ENCODE results near the gene PRPS2. TPM values are rescaled to one million over a fixed set of nuclear protein-coding genes. Genes with fewer than 3 reads are reported as not detected.
A peak's percentile ranks its signal among the peaks of the same experiment; 100 is the strongest.

The PRPS2 gene
- total RNA-seq, 1 donor = 30.2 TPM

GRCh38 chrX:12866451-12867377 is 75.5 kb downstream of the PRPS2 start, which contains the start of gene TLR7:
Gene TLR7 (plus strand): TSS chrX:12867072. CDS start chrX:12867579, 507 bp downstream.
- no peak within 1 kb of the TSS for H3K4me3 ChIP-seq (ENCODE audit: low read depth, low read length)
- no peak for DNase-seq (ENCODE audit: low read depth)
- TF ChIP-seq CTCF (IDR thresholded peaks at IDR 0.05; ENCODE audit: insufficient read depth, low read depth, low read length) = no peak

- TF ChIP-seq CTCF (IDR thresholded peaks at IDR 0.05; ENCODE audit: insufficient read depth, low read depth, low read length) = no peak
- DNase-seq (ENCODE audit: low read depth) = peak; percentile 12
- H3K4me3 ChIP-seq (ENCODE audit: low read depth, low read length) = no peak overlapping the region
These were observed 76.5 kb downstream of the PRPS2 start for GRCh38 chrX:12867685-12868084.

- no peak for TF ChIP-seq CTCF (IDR thresholded peaks at IDR 0.05; ENCODE audit: insufficient read depth, low read depth, low read length)
These were observed 77.5 kb downstream of the PRPS2 start for GRCh38 chrX:12868747-12869146.

GRCh38 chrX:12871257-12871656 is 80.0 kb downstream of the PRPS2 start:
- DNase-seq (ENCODE audit: low read depth) = no peak
- no peak for TF ChIP-seq CTCF (IDR thresholded peaks at IDR 0.05; ENCODE audit: insufficient read depth, low read depth, low read length)
- H3K4me3 ChIP-seq (ENCODE audit: low read depth, low read length) = no peak overlapping the region

More at GRCh38 chrX:12868747-12869146, 77.5 kb downstream of the PRPS2 start:
- no peak for DNase-seq (ENCODE audit: low read depth)
- no peak overlapping the region for H3K4me3 ChIP-seq (ENCODE audit: low read depth, low read length)

- no peak overlapping the region for H3K4me3 ChIP-seq (ENCODE audit: low read depth, low read length)
- no peak for DNase-seq (ENCODE audit: low read depth)
- TF ChIP-seq CTCF (IDR thresholded peaks at IDR 0.05; ENCODE audit: insufficient read depth, low read depth, low read length) = no peak
These were observed 81.5 kb downstream of the PRPS2 start for GRCh38 chrX:12872741-12873140.

Other genes with a start within 250 kb of the PRPS2 start
- not detected in 2 replicates for gene TLR7, start 75.7 kb downstream of the PRPS2 start, total RNA-seq
- gene TLR8, start 115.2 kb downstream of the PRPS2 start, total RNA-seq = not detected in 2 replicates
- 7,483 and 8,887 TPM in 2 replicates for gene TMSB4X, start 183.7 kb downstream of the PRPS2 start, total RNA-seq